GM12878 (cell line): ENCODE measurements around the gene CAMK4. TPM values are rescaled to one million over a fixed set of nuclear protein-coding genes. Genes with fewer than 3 reads are reported as not detected.

Experiments used
- ASH2L ChIP-seq: fragments of 300-600, 200-600 bp; sonication (generic); IDR thresholded peaks from 2 replicates; pipeline ENCODE4 v1.6.1; 2017; ENCODE audit warnings: low read depth, mild to moderate bottlenecking, borderline replicate concordance
- ATF3 ChIP-seq: IDR thresholded peaks from 2 replicates; pipeline ENCODE4 v1.6.1; 2011; ENCODE audit warnings: low read depth, mild to moderate bottlenecking, low read length, moderate library complexity, borderline replicate concordance; ENCODE audit errors: extremely low read depth
- ATF7 ChIP-seq: fragments of 450-650 bp; IDR thresholded peaks from 2 replicates; pipeline ENCODE4 v1.6.1; 2016; ENCODE audit warnings: low read depth, mild to moderate bottlenecking
- BHLHE40 ChIP-seq, 2 experiments: fragments of 450-650 bp in 1 of 2; IDR thresholded peaks; 2 replicates each; pipeline ENCODE4 v1.6.1; 2011 to 2017; ENCODE audit warnings: low read depth in 2 of 2, borderline replicate concordance in 1 of 2, improper control_type of control experiment in 1 of 2, low read length in 1 of 2, mild to moderate bottlenecking in 1 of 2
- CBFB ChIP-seq: IDR thresholded peaks from 2 replicates; pipeline ENCODE4 v1.6.1; 2016; ENCODE audit warnings: antibody characterized with exemption, low read depth
- CHD1 ChIP-seq: IDR thresholded peaks from 2 replicates; pipeline ENCODE4 v1.6.1; 2012; ENCODE audit warnings: low read depth, low read length, improper control_type of control experiment
- EED ChIP-seq: sonication (generic); IDR thresholded peaks from 2 replicates; pipeline ENCODE4 v1.6.1; 2016; ENCODE audit warnings: antibody characterized with exemption, low read depth
- EGR1 ChIP-seq, 2 experiments: IDR thresholded peaks; 1 replicate in 1 of 2; 2 replicates in 1 of 2; pipeline ENCODE4 v1.6.1; 2011 to 2012; ENCODE audit warnings: low read depth in 2 of 2, low read length in 2 of 2, borderline replicate concordance in 1 of 2, mild to moderate bottlenecking in 1 of 2, moderate library complexity in 1 of 2
- ETV6 ChIP-seq, 2 experiments: fragments of 450-650 bp in 1 of 2; IDR thresholded peaks in 1 of 2; conservative IDR thresholded peaks in 1 of 2; 2 replicates each; pipeline ENCODE4 v1.6.1; 2014; ENCODE audit warnings: antibody characterized with exemption in 1 of 2, borderline replicate concordance in 1 of 2, low read depth in 1 of 2, mild to moderate bottlenecking in 1 of 2, moderate library complexity in 1 of 2
- EZH2 ChIP-seq: IDR thresholded peaks from 2 replicates; pipeline ENCODE4 v1.6.1; 2012; ENCODE audit warnings: low read depth, mild to moderate bottlenecking, control low read depth, inconsistent platforms, low read length, borderline replicate concordance; ENCODE audit not compliant: control insufficient read depth
- FOXK2 ChIP-seq: fragments of 450-650 bp; IDR thresholded peaks from 2 replicates; pipeline ENCODE4 v1.6.1; 2017; ENCODE audit warnings: mild to moderate bottlenecking, moderate library complexity
- HCFC1 ChIP-seq: fragments of 150-350 bp; IDR thresholded peaks from 2 replicates; pipeline ENCODE4 v1.6.1; 2014; ENCODE audit warnings: low read length
- HSF1 ChIP-seq: fragments of 150-350 bp; IDR thresholded peaks from 2 replicates; pipeline ENCODE4 v1.6.1; 2014; ENCODE audit warnings: mild to moderate bottlenecking, low read depth, low read length
- JUNB ChIP-seq: IDR thresholded peaks from 2 replicates; pipeline ENCODE4 v1.6.1; 2016; ENCODE audit warnings: antibody characterized with exemption, mild to moderate bottlenecking
- MAX ChIP-seq: IDR thresholded peaks from 2 replicates; pipeline ENCODE4 v1.6.1; 2012; ENCODE audit warnings: low read depth, low read length, improper control_type of control experiment
- MEF2B ChIP-seq: fragments of 450-650 bp; IDR thresholded peaks from 2 replicates; pipeline ENCODE4 v1.6.1; 2018; ENCODE audit warnings: mild to moderate bottlenecking, moderate library complexity; ENCODE audit not compliant: partially characterized antibody, poor library complexity, severe bottlenecking
- NBN ChIP-seq: fragments of 450-650 bp; IDR thresholded peaks from 2 replicates; pipeline ENCODE4 v1.6.1; 2016
- NFIC ChIP-seq: IDR thresholded peaks from 2 replicates; pipeline ENCODE4 v1.6.1; 2012; ENCODE audit warnings: low read depth, mild to moderate bottlenecking, inconsistent platforms, low read length, moderate library complexity
- NFYA ChIP-seq: IDR thresholded peaks from 2 replicates; pipeline ENCODE4 v1.6.1; 2011; ENCODE audit warnings: low read depth, mild to moderate bottlenecking, low read length, improper control_type of control experiment, borderline replicate concordance
- NR2C1 ChIP-seq: fragments of 450-650 bp; IDR thresholded peaks from 2 replicates; pipeline ENCODE4 v1.6.1; 2017; ENCODE audit warnings: antibody characterized with exemption, mild to moderate bottlenecking, moderate library complexity
- NR2F1 ChIP-seq: fragments of 450-650 bp; conservative IDR thresholded peaks from 2 replicates; pipeline ENCODE4 v1.6.1; 2017; ENCODE audit warnings: mild to moderate bottlenecking
- POU2F2 ChIP-seq: IDR thresholded peaks from 3 replicates; pipeline ENCODE4 v1.6.1; 2011; ENCODE audit warnings: low read depth, mild to moderate bottlenecking, low read length, borderline replicate concordance
- RAD21 ChIP-seq: IDR thresholded peaks from 2 replicates; pipeline ENCODE4 v1.6.1; 2011; ENCODE audit warnings: mild to moderate bottlenecking, low read depth, low read length, moderate library complexity; ENCODE audit not compliant: insufficient read depth
- RCOR1 ChIP-seq: conservative IDR thresholded peaks from 2 replicates; pipeline ENCODE4 v1.6.1; 2012; ENCODE audit warnings: low read depth, low read length, improper control_type of control experiment
- SMAD5 ChIP-seq: IDR thresholded peaks from 2 replicates; pipeline ENCODE4 v1.6.1; 2016; ENCODE audit warnings: antibody characterized with exemption, low read depth
- STAT3 ChIP-seq: IDR thresholded peaks from 2 replicates; pipeline ENCODE4 v1.6.1; 2011; ENCODE audit warnings: low read depth, low read length, improper control_type of control experiment
- TARDBP ChIP-seq: IDR thresholded peaks from 2 replicates; pipeline ENCODE4 v1.6.1; 2016; ENCODE audit warnings: borderline replicate concordance
- TCF12 ChIP-seq: IDR thresholded peaks from 2 replicates; pipeline ENCODE4 v1.6.1; 2011; ENCODE audit warnings: low read depth, mild to moderate bottlenecking, low read length
- YBX1 ChIP-seq: fragments of 450-650 bp; IDR thresholded peaks from 2 replicates; pipeline ENCODE4 v1.6.1; 2016; ENCODE audit warnings: antibody characterized with exemption
- ZNF207 ChIP-seq: fragments of 450-650 bp; IDR thresholded peaks from 2 replicates; pipeline ENCODE4 v1.6.1; 2014; ENCODE audit warnings: antibody characterized with exemption, mild to moderate bottlenecking, borderline replicate concordance
- ZNF24 ChIP-seq: fragments of 450-650 bp; IDR thresholded peaks from 2 replicates; pipeline ENCODE4 v1.6.1; 2017; ENCODE audit warnings: antibody characterized with exemption, mild to moderate bottlenecking
- ZNF622 ChIP-seq: fragments of 450-650 bp; IDR thresholded peaks from 2 replicates; pipeline ENCODE4 v1.6.1; 2017; ENCODE audit warnings: mild to moderate bottlenecking, inconsistent platforms
- ZZZ3 ChIP-seq: IDR thresholded peaks from 2 replicates; pipeline ENCODE4 v1.6.1; 2011; ENCODE audit warnings: low read depth; ENCODE audit not compliant: control insufficient read depth, insufficient read length
- polyA plus RNA-seq, 11 experiments: library from polyadenylated mRNA; depleted of rRNA in 4 of 11; unstranded in 6 of 11; stranded (reverse) in 5 of 11; fragments of >200 nt; fragmentation: Nextera tagmentation in 4 of 11; fragmentation: Illumina TruSeq in 1 of 11; extraction: Ambion mirVana in 4 of 11; extraction: Trizol in 1 of 11; gene quantifications; 1 replicate in 1 of 11; 2 replicates in 10 of 11; pipeline versions ENCODE4 v1.2.1 to v1.2.3, GENCODE V29; 2011 to 2016; ENCODE audit warnings: inconsistent platforms in 2 of 11, missing spikeins in 2 of 11, low read depth in 1 of 11
- total RNA-seq, 4 experiments: library from RNA; depleted of rRNA in 3 of 4; stranded (reverse); fragments of >200 nt in 3 of 4; fragmentation: Illumina TruSeq in 1 of 4; extraction: Trizol in 1 of 4; gene quantifications; 2 replicates each; pipeline versions ENCODE4 v1.2.1 to v1.2.3, GENCODE V29; 2013 to 2021

Gene CAMK4
- total and polyA plus RNA-seq, 10 of the 15 experiments (the other 5 are each of a cell fraction or from before 2014, with no cell fraction given), result 13.3 to 51.9 (median 35.3) TPM

GRCh38 chr5:111224561-111225345, 569 bp downstream of the CAMK4 start (continued):
- TF ChIP-seq NFYA (no peak), EED (no peak), ATF7 (no peak), NFIC (no peak), ZZZ3 (no peak), ZNF207 (0 out of 2 replicates have a peak, but pooled peaks have one; percentile 6), ZNF622 (no peak), NR2C1 (no peak), STAT3 (no peak), HSF1 (no peak), ETV6 (conservative IDR thresholded peaks at IDR 0.05 in 1 of 2, IDR thresholded peaks at IDR 0.05 in 1 of 2; ENCODE audit: borderline replicate concordance in 1 of 2, low read depth in 1 of 2) (no peak), YBX1 (no peak), CBFB (no peak), NR2F1 (no peak), POU2F2 (no peak), TCF12 (0 out of 2 replicates have a peak, but pooled peaks have one; percentile 1), RAD21 (no peak), ZNF24 (no peak), JUNB (no peak), EZH2 (no peak), MEF2B (no peak), ASH2L (no peak), NBN (no peak), FOXK2 (no peak), SMAD5 (no peak), HCFC1 (no peak), TARDBP (no peak), EGR1 (IDR thresholded peaks at IDR 0.05; ENCODE audit: borderline replicate concordance in 1 of 2, low read depth in 2 of 2, low read length in 2 of 2) (no peak), RCOR1 (no peak), BHLHE40 (IDR thresholded peaks at IDR 0.05; ENCODE audit: borderline replicate concordance in 1 of 2, low read depth in 2 of 2, low read length in 1 of 2) (no peak), ATF3 (no peak), MAX (no peak), CHD1 (no peak)
